SK-N-SH (cell line): Measurements from ENCODE around the gene PARP12. TPM values are rescaled to one million over a fixed set of nuclear protein-coding genes. Genes with fewer than 3 reads are reported as not detected.

Experiments used
- CTCF ChIA-PET: fragments of 300-600, 350-600 bp; formaldehyde crosslinking; extraction: SDS; loops from one replicate; lab custom pipeline; 2021; lab: Yijun Ruan, JAX
- POLR2A ChIA-PET: fragments of 350-600 bp; sonication (Branson Sonifier 250); formaldehyde crosslinking; extraction: SDS; loops from one replicate; lab custom pipeline; 2020; ENCODE audit warnings: antibody characterized with exemption, inconsistent platforms; lab: Yijun Ruan, JAX
- DNase-seq: peaks from one replicate; pipeline ENCODE4 v3.0.0; 2012
- H2AFZ ChIP-seq: fragments of 200-600 bp; sonication (generic); 2 replicates; pipeline ENCODE4 v1.8.1; 2016; ENCODE audit warnings: antibody characterized with exemption, mild to moderate bottlenecking, low read depth
- H3F3A ChIP-seq: fragments of 200-600 bp; sonication (generic); replicated peaks from 2 replicates; pipeline ENCODE3; 2016; ENCODE audit warnings: antibody characterized with exemption, mild to moderate bottlenecking; ENCODE audit not compliant: insufficient read depth
- H3K27ac ChIP-seq, 2 experiments: fragments of 200-500 bp in 1 of 2; fragments of 200-600 bp in 1 of 2; sonication (Bioruptor generic) in 1 of 2; sonication (generic), shearing (Covaris generic) in 1 of 2; 2 replicates each; pipeline versions ENCODE4 v1.5.1 to v1.6.1; 2014 to 2016; ENCODE audit warnings: low read depth in 2 of 2, inconsistent platforms in 1 of 2, low read length in 1 of 2, mild to moderate bottlenecking in 1 of 2, mixed read lengths in 1 of 2
- H3K27me3 ChIP-seq: fragments of 200-600 bp; sonication (generic), shearing (Covaris generic); 2 replicates; pipeline ENCODE4 v1.6.1; 2016; ENCODE audit warnings: mixed run types; ENCODE audit not compliant: insufficient read depth
- H3K36me3 ChIP-seq, 2 experiments: fragments of 200-500 bp in 1 of 2; fragments of 200-600 bp in 1 of 2; sonication (Bioruptor generic) in 1 of 2; sonication (generic) in 1 of 2; replicated peaks in 1 of 2; 2 replicates each; pipeline versions ENCODE3 to v1.5.1; 2014 to 2016; ENCODE audit warnings: low read length in 1 of 2, mild to moderate bottlenecking in 1 of 2; ENCODE audit not compliant: insufficient read depth in 2 of 2, control insufficient read depth in 1 of 2
- H3K4me1 ChIP-seq, 2 experiments: fragments of 200-500 bp in 1 of 2; fragments of 200-600 bp in 1 of 2; sonication (Bioruptor generic) in 1 of 2; sonication (generic), shearing (Covaris generic) in 1 of 2; 2 replicates each; pipeline versions ENCODE4 v1.5.1 to v1.6.1; 2014 to 2016; ENCODE audit warnings: low read depth in 1 of 2, low read length in 1 of 2, mixed run types in 1 of 2; ENCODE audit not compliant: insufficient read depth in 2 of 2, control insufficient read depth in 1 of 2
- H3K4me2 ChIP-seq: fragments of 200-600 bp; sonication (generic), shearing (Covaris generic); 2 replicates; pipeline ENCODE4 v1.6.1; 2017; ENCODE audit warnings: mixed run types
- H3K4me3 ChIP-seq, 2 experiments: fragments of 200-500 bp in 1 of 2; fragments of 200-600 bp in 1 of 2; sonication (Bioruptor generic) in 1 of 2; sonication (generic), shearing (Covaris generic) in 1 of 2; 2 replicates each; pipeline versions ENCODE4 v1.5.1 to v1.8.1; 2014 to 2016; ENCODE audit warnings: low read depth in 2 of 2, inconsistent platforms in 1 of 2, low read length in 1 of 2, mild to moderate bottlenecking in 1 of 2, mixed read lengths in 1 of 2, moderate library complexity in 1 of 2
- H3K79me2 ChIP-seq: fragments of 200-600 bp; sonication (generic); 2 replicates; pipeline ENCODE4 v1.8.1; 2017; ENCODE audit warnings: mild to moderate bottlenecking; ENCODE audit not compliant: insufficient read depth
- H3K9ac ChIP-seq: fragments of 200-600 bp; sonication (generic); 2 replicates; pipeline ENCODE4 v1.6.1; 2017; ENCODE audit warnings: mixed run types
- H3K9me2 ChIP-seq: fragments of 200-600 bp; sonication (generic); 2 replicates; pipeline ENCODE4 v1.6.1; 2017; ENCODE audit warnings: mixed run types
- H3K9me3 ChIP-seq: fragments of 200-600 bp; sonication (generic); 2 replicates; pipeline ENCODE4 v1.6.1; 2017; ENCODE audit warnings: mixed run types, mild to moderate bottlenecking, moderate library complexity
- H4K20me1 ChIP-seq: fragments of 200-600 bp; sonication (generic); 2 replicates; pipeline ENCODE4 v1.6.1; 2017; ENCODE audit warnings: mild to moderate bottlenecking, mixed run types; ENCODE audit not compliant: insufficient read depth
- CHD2 ChIP-seq: fragments of 150-350 bp; IDR thresholded peaks from 2 replicates; pipeline ENCODE4 v1.6.1; 2018; ENCODE audit warnings: low read length; ENCODE audit not compliant: partially characterized antibody
- EZH2phosphoT487 ChIP-seq: fragments of 200-600 bp; sonication (generic); IDR thresholded peaks from 2 replicates; pipeline ENCODE4 v1.6.1; 2017; ENCODE audit warnings: low read depth, mixed run types, mild to moderate bottlenecking, antibody characterized with exemption, moderate library complexity, borderline replicate concordance
- FOSL2 ChIP-seq: IDR thresholded peaks from 2 replicates; pipeline ENCODE4 v1.4.0; 2012; ENCODE audit warnings: low read depth, mild to moderate bottlenecking, moderate library complexity, borderline replicate concordance
- FOXM1 ChIP-seq: IDR thresholded peaks from 2 replicates; pipeline ENCODE4 v1.4.0; 2012; ENCODE audit warnings: low read depth, mild to moderate bottlenecking
- GABPA ChIP-seq: IDR thresholded peaks from 2 replicates; pipeline ENCODE4 v1.4.0; 2012; ENCODE audit warnings: low read depth, mild to moderate bottlenecking
- GATA2 ChIP-seq: sonication (generic); formaldehyde crosslinking; IDR thresholded peaks from 2 replicates; pipeline ENCODE4 v1.5.0; 2020; ENCODE audit warnings: mild to moderate bottlenecking, missing genetic modification reagents
- MEF2A ChIP-seq: IDR thresholded peaks from 2 replicates; pipeline ENCODE4 v1.4.0; 2012; ENCODE audit warnings: low read depth, borderline replicate concordance
- MXI1 ChIP-seq: IDR thresholded peaks from 2 replicates; pipeline ENCODE4 v1.6.1; 2012; ENCODE audit warnings: mild to moderate bottlenecking, low read depth, low read length, improper control_type of control experiment
- RAD21 ChIP-seq: IDR thresholded peaks from 2 replicates; pipeline ENCODE4 v1.6.1; 2012; ENCODE audit warnings: mild to moderate bottlenecking, low read length
- RCOR1 ChIP-seq: fragments of 150-350 bp; IDR thresholded peaks from 2 replicates; pipeline ENCODE4 v1.6.1; 2017; ENCODE audit warnings: antibody characterized with exemption, low read length
- RFX5 ChIP-seq: IDR thresholded peaks from 2 replicates; pipeline ENCODE4 v1.6.1; 2012; ENCODE audit warnings: mild to moderate bottlenecking, improper control_type of control experiment, low read length
- RXRA ChIP-seq: IDR thresholded peaks from 2 replicates; pipeline ENCODE4 v1.4.0; 2012; ENCODE audit warnings: low read depth, mild to moderate bottlenecking, borderline replicate concordance
- TCF12 ChIP-seq: IDR thresholded peaks from 2 replicates; pipeline ENCODE4 v1.4.0; 2012
- YY1 ChIP-seq: IDR thresholded peaks from 2 replicates; pipeline ENCODE4 v1.4.0; 2012; ENCODE audit warnings: low read depth, mild to moderate bottlenecking
- WGBS: methylation state at CpG from one replicate; pipeline ENCODE4 v1.1.6; 2017; ENCODE audit warnings: low lambda C conversion rate; 5-methylcytosine and 5-hydroxymethylcytosine counted together
- polyA plus RNA-seq, 3 experiments: library from polyadenylated mRNA; depleted of rRNA; stranded (reverse); fragments of >200 nt; gene quantifications; 2 replicates each; pipeline ENCODE4 v1.2.3, GENCODE V29; 2012
- TF ChIP-seq, protein P1 (sequence below): IDR thresholded peaks from 2 replicates; pipeline ENCODE4 v1.4.0; 2012; ENCODE audit warnings: low read depth, borderline replicate concordance
- TF ChIP-seq, protein P2 (sequence below): fragments of 200-600 bp; sonication (generic); IDR thresholded peaks from 2 replicates; pipeline ENCODE4 v1.6.1; 2017; ENCODE audit warnings: antibody characterized with exemption, mild to moderate bottlenecking, moderate library complexity
- TF ChIP-seq, protein P3 (sequence below): IDR thresholded peaks from 2 replicates; pipeline ENCODE4 v1.4.0; 2012; ENCODE audit warnings: low read depth, borderline replicate concordance
- TF ChIP-seq, protein P4 (sequence below): IDR thresholded peaks from 2 replicates; pipeline ENCODE4 v1.6.1; 2012; ENCODE audit warnings: mild to moderate bottlenecking, low read depth, low read length, moderate library complexity
- TF ChIP-seq, protein P5 (sequence below): IDR thresholded peaks from 2 replicates; pipeline ENCODE4 v1.4.0; 2012; ENCODE audit warnings: low read depth
- TF ChIP-seq, protein P6 (sequence below): fragments of 150-350 bp; IDR thresholded peaks from 2 replicates; pipeline ENCODE4 v1.6.1; 2016; ENCODE audit warnings: mild to moderate bottlenecking, low read depth, low read length

PARP12 gene
- polyA plus RNA-seq, 1 of the 3 experiments (the other 2 are of a cell fraction), result 17.7 TPM

DNA sequence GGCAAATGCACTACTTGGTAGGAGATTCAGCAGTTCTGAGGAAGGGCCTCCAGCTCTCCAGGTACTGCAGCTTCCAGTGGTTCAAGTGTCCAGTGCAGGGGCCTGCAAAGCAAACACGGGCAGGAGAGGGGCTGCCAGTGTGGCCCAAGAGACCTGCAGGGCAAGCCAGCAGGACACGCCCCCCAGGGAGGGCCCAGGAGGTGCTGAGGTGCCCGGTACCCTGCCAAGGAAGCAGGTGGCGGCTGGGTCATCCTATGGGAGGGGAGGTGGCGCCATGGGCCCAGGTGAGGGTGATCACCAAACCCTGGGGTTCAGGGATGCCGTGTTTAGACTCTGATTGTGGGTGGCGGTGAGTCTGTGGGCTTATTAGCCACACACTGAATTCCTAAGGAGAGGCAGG is 45.7 kb downstream of the PARP12 start:
- H3K27me3 ChIP-seq, result no peaks in the 10 kb centered on the region; the same call in 1 of the 2 replicates
- TF ChIP-seq FOXM1 (no peak), GABPA (no peak), MEF2A (no peak), RFX5 (no peak), TCF12 (no peak), EZH2phosphoT487 (no peak), YY1 (no peak), RAD21 (no peak), MXI1 (no peak), FOSL2 (no peak), CHD2 (no peak), RCOR1 (no peak), RXRA (no peak), GATA2 (no peak)
- TF ChIP-seq, protein P1, sequence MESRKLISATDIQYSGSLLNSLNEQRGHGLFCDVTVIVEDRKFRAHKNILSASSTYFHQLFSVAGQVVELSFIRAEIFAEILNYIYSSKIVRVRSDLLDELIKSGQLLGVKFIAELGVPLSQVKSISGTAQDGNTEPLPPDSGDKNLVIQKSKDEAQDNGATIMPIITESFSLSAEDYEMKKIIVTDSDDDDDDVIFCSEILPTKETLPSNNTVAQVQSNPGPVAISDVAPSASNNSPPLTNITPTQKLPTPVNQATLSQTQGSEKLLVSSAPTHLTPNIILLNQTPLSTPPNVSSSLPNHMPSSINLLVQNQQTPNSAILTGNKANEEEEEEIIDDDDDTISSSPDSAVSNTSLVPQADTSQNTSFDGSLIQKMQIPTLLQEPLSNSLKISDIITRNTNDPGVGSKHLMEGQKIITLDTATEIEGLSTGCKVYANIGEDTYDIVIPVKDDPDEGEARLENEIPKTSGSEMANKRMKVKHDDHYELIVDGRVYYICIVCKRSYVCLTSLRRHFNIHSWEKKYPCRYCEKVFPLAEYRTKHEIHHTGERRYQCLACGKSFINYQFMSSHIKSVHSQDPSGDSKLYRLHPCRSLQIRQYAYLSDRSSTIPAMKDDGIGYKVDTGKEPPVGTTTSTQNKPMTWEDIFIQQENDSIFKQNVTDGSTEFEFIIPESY, result no peak
- TF ChIP-seq, protein P2, sequence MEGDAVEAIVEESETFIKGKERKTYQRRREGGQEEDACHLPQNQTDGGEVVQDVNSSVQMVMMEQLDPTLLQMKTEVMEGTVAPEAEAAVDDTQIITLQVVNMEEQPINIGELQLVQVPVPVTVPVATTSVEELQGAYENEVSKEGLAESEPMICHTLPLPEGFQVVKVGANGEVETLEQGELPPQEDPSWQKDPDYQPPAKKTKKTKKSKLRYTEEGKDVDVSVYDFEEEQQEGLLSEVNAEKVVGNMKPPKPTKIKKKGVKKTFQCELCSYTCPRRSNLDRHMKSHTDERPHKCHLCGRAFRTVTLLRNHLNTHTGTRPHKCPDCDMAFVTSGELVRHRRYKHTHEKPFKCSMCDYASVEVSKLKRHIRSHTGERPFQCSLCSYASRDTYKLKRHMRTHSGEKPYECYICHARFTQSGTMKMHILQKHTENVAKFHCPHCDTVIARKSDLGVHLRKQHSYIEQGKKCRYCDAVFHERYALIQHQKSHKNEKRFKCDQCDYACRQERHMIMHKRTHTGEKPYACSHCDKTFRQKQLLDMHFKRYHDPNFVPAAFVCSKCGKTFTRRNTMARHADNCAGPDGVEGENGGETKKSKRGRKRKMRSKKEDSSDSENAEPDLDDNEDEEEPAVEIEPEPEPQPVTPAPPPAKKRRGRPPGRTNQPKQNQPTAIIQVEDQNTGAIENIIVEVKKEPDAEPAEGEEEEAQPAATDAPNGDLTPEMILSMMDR, result no peak
- TF ChIP-seq, protein P3, sequence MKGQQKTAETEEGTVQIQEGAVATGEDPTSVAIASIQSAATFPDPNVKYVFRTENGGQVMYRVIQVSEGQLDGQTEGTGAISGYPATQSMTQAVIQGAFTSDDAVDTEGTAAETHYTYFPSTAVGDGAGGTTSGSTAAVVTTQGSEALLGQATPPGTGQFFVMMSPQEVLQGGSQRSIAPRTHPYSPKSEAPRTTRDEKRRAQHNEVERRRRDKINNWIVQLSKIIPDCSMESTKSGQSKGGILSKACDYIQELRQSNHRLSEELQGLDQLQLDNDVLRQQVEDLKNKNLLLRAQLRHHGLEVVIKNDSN, result no peak
- TF ChIP-seq, protein P4, sequence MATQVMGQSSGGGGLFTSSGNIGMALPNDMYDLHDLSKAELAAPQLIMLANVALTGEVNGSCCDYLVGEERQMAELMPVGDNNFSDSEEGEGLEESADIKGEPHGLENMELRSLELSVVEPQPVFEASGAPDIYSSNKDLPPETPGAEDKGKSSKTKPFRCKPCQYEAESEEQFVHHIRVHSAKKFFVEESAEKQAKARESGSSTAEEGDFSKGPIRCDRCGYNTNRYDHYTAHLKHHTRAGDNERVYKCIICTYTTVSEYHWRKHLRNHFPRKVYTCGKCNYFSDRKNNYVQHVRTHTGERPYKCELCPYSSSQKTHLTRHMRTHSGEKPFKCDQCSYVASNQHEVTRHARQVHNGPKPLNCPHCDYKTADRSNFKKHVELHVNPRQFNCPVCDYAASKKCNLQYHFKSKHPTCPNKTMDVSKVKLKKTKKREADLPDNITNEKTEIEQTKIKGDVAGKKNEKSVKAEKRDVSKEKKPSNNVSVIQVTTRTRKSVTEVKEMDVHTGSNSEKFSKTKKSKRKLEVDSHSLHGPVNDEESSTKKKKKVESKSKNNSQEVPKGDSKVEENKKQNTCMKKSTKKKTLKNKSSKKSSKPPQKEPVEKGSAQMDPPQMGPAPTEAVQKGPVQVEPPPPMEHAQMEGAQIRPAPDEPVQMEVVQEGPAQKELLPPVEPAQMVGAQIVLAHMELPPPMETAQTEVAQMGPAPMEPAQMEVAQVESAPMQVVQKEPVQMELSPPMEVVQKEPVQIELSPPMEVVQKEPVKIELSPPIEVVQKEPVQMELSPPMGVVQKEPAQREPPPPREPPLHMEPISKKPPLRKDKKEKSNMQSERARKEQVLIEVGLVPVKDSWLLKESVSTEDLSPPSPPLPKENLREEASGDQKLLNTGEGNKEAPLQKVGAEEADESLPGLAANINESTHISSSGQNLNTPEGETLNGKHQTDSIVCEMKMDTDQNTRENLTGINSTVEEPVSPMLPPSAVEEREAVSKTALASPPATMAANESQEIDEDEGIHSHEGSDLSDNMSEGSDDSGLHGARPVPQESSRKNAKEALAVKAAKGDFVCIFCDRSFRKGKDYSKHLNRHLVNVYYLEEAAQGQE, result no peak
- TF ChIP-seq, protein P5, sequence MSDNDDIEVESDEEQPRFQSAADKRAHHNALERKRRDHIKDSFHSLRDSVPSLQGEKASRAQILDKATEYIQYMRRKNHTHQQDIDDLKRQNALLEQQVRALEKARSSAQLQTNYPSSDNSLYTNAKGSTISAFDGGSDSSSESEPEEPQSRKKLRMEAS, result no peak
- TF ChIP-seq, protein P6, sequence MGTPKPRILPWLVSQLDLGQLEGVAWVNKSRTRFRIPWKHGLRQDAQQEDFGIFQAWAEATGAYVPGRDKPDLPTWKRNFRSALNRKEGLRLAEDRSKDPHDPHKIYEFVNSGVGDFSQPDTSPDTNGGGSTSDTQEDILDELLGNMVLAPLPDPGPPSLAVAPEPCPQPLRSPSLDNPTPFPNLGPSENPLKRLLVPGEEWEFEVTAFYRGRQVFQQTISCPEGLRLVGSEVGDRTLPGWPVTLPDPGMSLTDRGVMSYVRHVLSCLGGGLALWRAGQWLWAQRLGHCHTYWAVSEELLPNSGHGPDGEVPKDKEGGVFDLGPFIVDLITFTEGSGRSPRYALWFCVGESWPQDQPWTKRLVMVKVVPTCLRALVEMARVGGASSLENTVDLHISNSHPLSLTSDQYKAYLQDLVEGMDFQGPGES, result no peak
- no peak overlapping the region for H3K9ac ChIP-seq
- CTCF ChIA-PET, result interaction anchor here (0.6 to 5.6 kb wide), 8 partner anchors 11 to 443 kb away, joined by 3 to 24 read pairs (median 4); no protein-coding TSS in a partner anchor
- H3K79me2 ChIP-seq, result no peaks in the 10 kb centered on the region
- 66% methylated on average over 4 of the region's 7 CpGs for WGBS
- H3K4me1 ChIP-seq, result peaks cover 0 to 8% of the 10 kb centered on the region in 2 experiments; a peak in 1 of 4 replicates
- no peak overlapping the region for H3K27ac ChIP-seq
- H3K4me3 ChIP-seq, result no peak overlapping the region
- no peaks in the 10 kb centered on the region for H4K20me1 ChIP-seq
- no peak for DNase-seq
- POLR2A ChIA-PET, result no interaction called here
- no peaks in the 10 kb centered on the region for H3K36me3 ChIP-seq
- H3K9me3 ChIP-seq, result no peaks in the 10 kb centered on the region
- peaks cover 3% of the 10 kb centered on the region for H3F3A ChIP-seq
- no peak overlapping the region for H3K4me2 ChIP-seq
- H3K9me2 ChIP-seq, result no peaks in the 10 kb centered on the region
- no peak overlapping the region for H2AFZ ChIP-seq
